ENCODE results near the gene OPN1MW2. TPM values are rescaled to one million over a fixed set of nuclear protein-coding genes. Genes with fewer than 3 reads are reported as not detected.
"Not testable (repeated sequence)": the region's sequence is repeated elsewhere in the genome, so short reads cannot be mapped to it uniquely, and the experiment has no call there.

OPN1MW2 gene
- total and polyA plus RNA-seq, 2 of the 13 experiments (the other 11 are each of a cell fraction or from before 2014, with no cell fraction given): not detected

DNA sequence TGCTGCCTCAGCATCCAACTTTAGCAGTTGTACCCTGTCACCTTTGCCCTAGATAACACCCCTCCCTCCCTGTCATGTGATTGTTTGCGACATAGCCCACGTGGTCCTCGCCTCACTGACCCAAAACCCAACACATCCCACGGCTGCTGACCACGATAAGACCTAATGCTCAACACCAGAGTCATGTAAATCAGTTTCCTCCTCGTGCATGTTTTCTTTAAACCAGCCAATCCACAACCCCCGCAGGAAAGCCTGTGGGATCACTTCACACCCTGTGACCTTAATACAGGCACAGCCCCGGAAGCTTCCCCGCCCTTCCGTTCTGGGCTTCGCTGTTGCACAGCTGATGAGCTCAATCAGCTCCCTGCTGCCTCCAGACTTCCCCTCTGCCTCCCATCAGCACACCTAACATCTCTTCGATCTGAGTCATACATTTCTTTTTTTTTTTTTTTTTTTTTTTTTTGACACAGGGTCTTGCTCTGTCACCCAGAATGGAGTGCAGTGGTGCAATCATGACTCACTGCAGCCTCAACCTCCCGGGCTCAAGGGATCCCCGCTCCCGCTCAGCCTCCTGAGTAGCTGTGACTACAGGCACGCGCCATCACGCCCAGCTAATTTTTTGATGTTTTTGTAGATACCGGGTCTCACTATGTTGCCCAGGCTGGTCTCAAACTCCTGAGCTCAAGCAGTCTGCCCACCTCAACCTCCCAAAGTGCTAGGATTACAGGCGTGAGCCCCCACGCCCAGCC lies 9.7 kb upstream of the OPN1MW2 start:
- H3K9ac ChIP-seq (ENCODE audit: insufficient read depth, low read depth, low read length); H3K4me3 ChIP-seq (replicated peaks in 1 of 3; ENCODE audit: insufficient read depth in 1 of 3, low read depth in 2 of 3, low read length in 3 of 3); H3K4me2 ChIP-seq (ENCODE audit: low read depth, low read length); H2AFZ ChIP-seq (ENCODE audit: low read length); DNase-seq (ENCODE audit: low spot score); H3K36me3 ChIP-seq (replicated peaks in 1 of 2; ENCODE audit: control insufficient read depth in 1 of 2, insufficient read depth in 2 of 2, low read length in 2 of 2); ATAC-seq; FAIRE-seq; POLR2A ChIA-PET; H3K79me2 ChIP-seq (ENCODE audit: insufficient read depth, low read length); H3K27me3 ChIP-seq (ENCODE audit: control insufficient read depth in 1 of 2, insufficient read depth in 2 of 2, low read length in 2 of 2); H3K4me1 ChIP-seq (ENCODE audit: insufficient read depth, low read length); in situ Hi-C loops (cut with HindIII; ENCODE audit: extremely low pct_ligation_motif_present, low pct_unique_long_range_greater_than_20kb); CTCF ChIA-PET (ENCODE audit: low intra/inter-chr PET ratio, low total read pairs); H3K27ac ChIP-seq (ENCODE audit: extremely low read length, insufficient read depth, low read length); BruUV-seq (replicated peaks); H3K9me3 ChIP-seq (ENCODE audit: low read length); intact Hi-C loops (cut with micrococcal nuclease; ENCODE audit: unreplicated experiment); H4K20me1 ChIP-seq (ENCODE audit: insufficient read depth, low read length): not testable (repeated sequence)
- WGBS (ENCODE audit: low lambda C conversion rate): no CpG with 5 or more reads among the region's 21 CpGs

DNA sequence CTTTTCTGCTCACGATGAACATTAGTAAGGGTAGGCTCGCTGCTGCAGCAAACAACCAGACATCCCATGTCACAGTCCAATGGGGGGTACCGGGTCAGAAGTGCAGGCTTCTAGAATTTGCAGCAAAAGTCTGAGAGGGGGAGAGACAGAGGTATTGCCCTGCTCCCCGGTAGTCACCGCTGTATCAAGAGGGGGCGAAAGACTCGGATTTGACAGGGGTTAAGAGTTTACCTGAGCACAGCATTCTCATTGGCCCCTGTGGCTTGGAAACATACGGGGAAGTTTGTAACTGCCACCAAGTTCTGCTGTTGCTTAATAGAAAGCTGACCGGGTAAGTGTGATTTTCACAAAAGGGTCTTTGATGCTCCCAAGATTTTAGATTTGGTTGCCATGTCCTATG lies 8.5 kb upstream of the OPN1MW2 start:
- CTCF ChIA-PET (ENCODE audit: low intra/inter-chr PET ratio, low total read pairs); DNase-seq (ENCODE audit: low spot score); H3K4me1 ChIP-seq (ENCODE audit: insufficient read depth, low read length); FAIRE-seq; H2AFZ ChIP-seq (ENCODE audit: low read length); H3K36me3 ChIP-seq (replicated peaks in 1 of 2; ENCODE audit: control insufficient read depth in 1 of 2, insufficient read depth in 2 of 2, low read length in 2 of 2); intact Hi-C loops (cut with micrococcal nuclease; ENCODE audit: unreplicated experiment); H3K9ac ChIP-seq (ENCODE audit: insufficient read depth, low read depth, low read length); H3K9me3 ChIP-seq (ENCODE audit: low read length); POLR2A ChIA-PET; H3K27ac ChIP-seq (ENCODE audit: extremely low read length, insufficient read depth, low read length); H3K79me2 ChIP-seq (ENCODE audit: insufficient read depth, low read length); ATAC-seq; H3K4me3 ChIP-seq (replicated peaks in 1 of 3; ENCODE audit: insufficient read depth in 1 of 3, low read depth in 2 of 3, low read length in 3 of 3); in situ Hi-C loops (cut with HindIII; ENCODE audit: extremely low pct_ligation_motif_present, low pct_unique_long_range_greater_than_20kb); H4K20me1 ChIP-seq (ENCODE audit: insufficient read depth, low read length); H3K4me2 ChIP-seq (ENCODE audit: low read depth, low read length); H3K27me3 ChIP-seq (ENCODE audit: control insufficient read depth in 1 of 2, insufficient read depth in 2 of 2, low read length in 2 of 2); BruUV-seq (replicated peaks): not testable (repeated sequence)
- no CpG with 5 or more reads among the region's 9 CpGs for WGBS (ENCODE audit: low lambda C conversion rate)

DNA sequence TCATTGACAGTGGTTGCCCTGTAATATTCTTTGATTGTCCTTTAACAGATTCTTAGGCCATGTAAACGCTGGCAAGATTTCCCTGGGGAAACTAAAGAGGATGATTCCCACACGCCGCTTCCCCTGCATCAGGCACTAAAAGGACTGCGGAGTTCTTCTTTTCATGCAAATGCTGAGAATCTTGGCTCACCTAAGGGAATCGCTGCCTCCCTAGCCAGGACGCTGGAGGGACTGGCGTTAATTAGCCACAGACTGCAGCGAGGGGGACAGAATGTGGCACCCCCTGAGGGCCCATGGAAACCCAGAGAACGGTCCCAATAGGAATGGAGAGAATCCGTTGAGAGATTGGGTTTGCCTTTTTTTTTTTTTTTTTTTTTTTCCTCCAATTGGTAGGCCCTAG lies 8.1 kb upstream of the OPN1MW2 start:
- DNase-seq (ENCODE audit: low spot score); H3K27me3 ChIP-seq (ENCODE audit: control insufficient read depth in 1 of 2, insufficient read depth in 2 of 2, low read length in 2 of 2); H3K79me2 ChIP-seq (ENCODE audit: insufficient read depth, low read length); H3K9ac ChIP-seq (ENCODE audit: insufficient read depth, low read depth, low read length); in situ Hi-C loops (cut with HindIII; ENCODE audit: extremely low pct_ligation_motif_present, low pct_unique_long_range_greater_than_20kb); BruUV-seq (replicated peaks); FAIRE-seq; H3K27ac ChIP-seq (ENCODE audit: extremely low read length, insufficient read depth, low read length); intact Hi-C loops (cut with micrococcal nuclease; ENCODE audit: unreplicated experiment); H3K36me3 ChIP-seq (replicated peaks in 1 of 2; ENCODE audit: control insufficient read depth in 1 of 2, insufficient read depth in 2 of 2, low read length in 2 of 2); H2AFZ ChIP-seq (ENCODE audit: low read length); H3K4me1 ChIP-seq (ENCODE audit: insufficient read depth, low read length); H3K4me2 ChIP-seq (ENCODE audit: low read depth, low read length); H3K9me3 ChIP-seq (ENCODE audit: low read length); H3K4me3 ChIP-seq (replicated peaks in 1 of 3; ENCODE audit: insufficient read depth in 1 of 3, low read depth in 2 of 3, low read length in 3 of 3); POLR2A ChIA-PET; ATAC-seq; H4K20me1 ChIP-seq (ENCODE audit: insufficient read depth, low read length); CTCF ChIA-PET (ENCODE audit: low intra/inter-chr PET ratio, low total read pairs): not testable (repeated sequence)
- WGBS (ENCODE audit: low lambda C conversion rate): no CpG with 5 or more reads among the region's 10 CpGs

DNA sequence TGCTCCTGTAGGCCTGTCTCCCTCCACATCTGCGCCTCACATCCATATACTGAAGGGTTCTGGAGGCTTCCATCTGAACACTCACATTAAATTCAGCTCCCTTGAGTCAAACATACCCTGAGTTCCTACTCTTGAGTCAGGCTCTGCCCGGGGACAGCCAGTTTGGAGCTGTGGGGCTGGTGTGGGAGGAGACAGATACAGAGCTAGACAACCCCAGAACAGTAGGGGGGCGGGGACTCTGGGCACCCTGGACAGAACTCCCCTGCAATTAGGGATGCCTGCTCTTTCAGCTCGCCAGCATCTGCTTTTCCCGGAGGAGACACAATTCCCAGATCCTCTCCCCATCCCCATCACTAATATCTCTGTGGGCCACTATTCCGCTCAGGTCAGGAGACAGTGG lies 5.7 kb downstream of the OPN1MW2 start:
- in situ Hi-C loops (cut with HindIII; ENCODE audit: extremely low pct_ligation_motif_present, low pct_unique_long_range_greater_than_20kb); ATAC-seq; intact Hi-C loops (cut with micrococcal nuclease; ENCODE audit: unreplicated experiment); H3K36me3 ChIP-seq (replicated peaks in 1 of 2; ENCODE audit: control insufficient read depth in 1 of 2, insufficient read depth in 2 of 2, low read length in 2 of 2); H3K4me1 ChIP-seq (ENCODE audit: insufficient read depth, low read length); BruUV-seq (replicated peaks); H3K79me2 ChIP-seq (ENCODE audit: insufficient read depth, low read length); H3K27ac ChIP-seq (ENCODE audit: extremely low read length, insufficient read depth, low read length); H4K20me1 ChIP-seq (ENCODE audit: insufficient read depth, low read length); H3K4me2 ChIP-seq (ENCODE audit: low read depth, low read length); H3K27me3 ChIP-seq (ENCODE audit: control insufficient read depth in 1 of 2, insufficient read depth in 2 of 2, low read length in 2 of 2); H3K4me3 ChIP-seq (replicated peaks in 1 of 3; ENCODE audit: insufficient read depth in 1 of 3, low read depth in 2 of 3, low read length in 3 of 3); POLR2A ChIA-PET; H2AFZ ChIP-seq (ENCODE audit: low read length); CTCF ChIA-PET (ENCODE audit: low intra/inter-chr PET ratio, low total read pairs); H3K9me3 ChIP-seq (ENCODE audit: low read length); H3K9ac ChIP-seq (ENCODE audit: insufficient read depth, low read depth, low read length); FAIRE-seq; DNase-seq (ENCODE audit: low spot score): not testable (repeated sequence)
- no CpG with 5 or more reads among the region's 6 CpGs for WGBS (ENCODE audit: low lambda C conversion rate)

Measured in HepG2 (cell line).